ENCODE data around the gene SLC2A11. TPM values are rescaled to one million over a fixed set of nuclear protein-coding genes. Genes with fewer than 3 reads are reported as not detected.
"Not testable (repeated sequence)": the region's sequence is repeated elsewhere in the genome, so short reads cannot be mapped to it uniquely, and the experiment has no call there.

Gene SLC2A11
- total and polyA plus RNA-seq, 3 experiments from 2014 or later, result 5.2 to 9.0 (median 7.1) TPM

DNA sequence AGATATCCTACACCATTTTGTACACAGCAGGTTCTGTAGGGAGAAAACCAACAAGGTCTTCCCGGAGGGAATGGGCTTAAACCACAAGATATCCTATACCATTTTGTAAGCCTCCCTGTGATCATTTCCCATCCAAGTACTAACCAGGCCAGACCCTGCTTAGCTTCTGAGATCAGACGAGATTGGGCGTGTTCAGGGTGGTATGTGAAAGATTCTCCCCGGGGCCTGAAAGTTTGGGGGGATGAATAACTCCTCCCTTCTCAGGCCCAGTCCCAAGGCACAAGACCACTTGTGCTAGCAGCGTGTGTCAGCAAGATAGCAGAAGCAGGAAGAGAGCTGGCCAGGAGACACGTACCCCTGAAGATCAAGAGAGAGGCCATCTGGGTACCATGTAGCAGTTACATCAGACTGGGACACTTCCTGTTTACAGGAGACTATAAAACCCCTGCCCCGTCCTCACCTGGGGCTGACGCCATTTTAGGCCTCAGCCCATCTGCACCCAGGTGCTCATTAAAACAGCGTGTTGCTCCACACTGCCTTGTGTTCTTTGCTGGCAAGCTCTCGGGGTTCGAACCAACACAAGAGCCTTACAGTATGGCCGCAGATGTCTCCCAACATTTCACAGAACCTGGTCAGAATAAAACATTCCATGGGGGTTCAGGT is 53.8 kb downstream of the SLC2A11 start:
- peaks cover 0 to 2% (median 0%) of the 10 kb centered on the region in 3 donors for H3K36me3 Mint-ChIP-seq
- H3K27ac Mint-ChIP-seq, result peak overlapping the region in 2 of 8 donors; percentile 16 to 64
- H3K27ac ChIP-seq (ENCODE audit: low read depth, low read length), result no peak overlapping the region
- ChIA-PET POLR2A (interaction anchor here (0.7 kb wide), 1 partner anchor 193 kb away, joined by 3 read pairs; no protein-coding TSS in a partner anchor), CTCF (interaction anchor here (4.6 kb wide), 1 partner anchor 18 kb away, joined by 21 read pairs; the partner anchor contains the start of gene MIF)
- no peak overlapping the region for H3K4me3 ChIP-seq (ENCODE audit: low read length)
- H3K4me1 Mint-ChIP-seq, result peaks cover 13 to 16% (median 15%) of the 10 kb centered on the region in 3 donors
- DNase-seq, result no peak
- no peaks in the 10 kb centered on the region for H3K9me3 ChIP-seq (ENCODE audit: low read length)
- peak overlapping the region in 2 of 7 donors; percentile 6 to 71 for H3K4me3 Mint-ChIP-seq
- H3K27me3 Mint-ChIP-seq, result peaks cover 0 to 5% of the 10 kb centered on the region in 2 donors
- H3K36me3 ChIP-seq (ENCODE audit: insufficient read depth, low read length), result no peaks in the 10 kb centered on the region
- no peaks in the 10 kb centered on the region for H3K27me3 ChIP-seq (ENCODE audit: insufficient read depth, low read length, poor library complexity, severe bottlenecking)
- no peaks in the 10 kb centered on the region for H3K9me3 Mint-ChIP-seq
- H3K4me1 ChIP-seq (ENCODE audit: insufficient read depth, low read length), result peaks cover 6% of the 10 kb centered on the region

GRCh38 chr22:23912293-23912903 is 54.7 kb downstream of the SLC2A11 start:
- Histone ChIP-seq H3K9me3 (ENCODE audit: low read length) (no peaks in the 10 kb centered on the region), H3K27me3 (ENCODE audit: insufficient read depth, low read length, poor library complexity, severe bottlenecking) (no peaks in the 10 kb centered on the region), H3K27ac (ENCODE audit: low read depth, low read length) (no peak overlapping the region), H3K4me1 (ENCODE audit: insufficient read depth, low read length) (peaks cover 6% of the 10 kb centered on the region), H3K4me3 (ENCODE audit: low read length) (no peak overlapping the region), H3K36me3 (ENCODE audit: insufficient read depth, low read length) (no peaks in the 10 kb centered on the region)
- Mint-ChIP-seq H3K27me3 (peaks cover 0 to 2% of the 10 kb centered on the region in 2 donors), H3K4me3 (peak overlapping the region in 4 of 7 donors; percentile 4 to 66 (median 43)), H3K9me3 (no peaks in the 10 kb centered on the region), H3K27ac (peak overlapping the region in 2 of 8 donors; percentile 2 to 64), H3K36me3 (peaks cover 0 to 2% (median 0%) of the 10 kb centered on the region in 3 donors), H3K4me1 (peaks cover 13 to 16% (median 15%) of the 10 kb centered on the region in 3 donors)
- ChIA-PET POLR2A (interaction anchor here (1.1 to 2.1 kb wide), 2 partner anchors 18 to 98 kb away, joined by 4 to 34 read pairs; partner anchors contain the start of genes CABIN1 and MIF), CTCF (interaction anchor here (2.2 kb wide), 1 partner anchor 18 kb away, joined by 15 read pairs; the partner anchor contains the start of gene MIF)
- DNase-seq, result no peak

DNA sequence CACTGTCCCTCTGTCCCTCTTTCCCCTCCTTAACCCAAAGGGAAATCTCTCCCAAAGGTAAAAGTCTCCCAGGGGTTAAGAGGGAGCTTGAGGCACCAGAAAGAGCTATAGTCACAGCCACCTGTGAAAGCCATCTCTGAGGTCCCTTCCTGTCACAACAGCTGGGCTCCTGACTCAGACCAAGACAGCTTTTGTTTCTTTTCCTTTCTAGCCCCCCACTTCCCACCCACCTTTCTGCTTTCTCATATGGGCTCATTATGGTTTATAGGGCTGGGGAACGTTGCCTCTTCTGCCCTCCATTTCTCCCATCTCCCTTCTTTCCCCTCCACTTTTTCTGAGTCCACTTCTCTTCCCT is 55.6 kb downstream of the SLC2A11 start:
- Histone ChIP-seq H3K36me3 (ENCODE audit: insufficient read depth, low read length) (no peaks in the 10 kb centered on the region), H3K27ac (ENCODE audit: low read depth, low read length) (peak overlapping the region; percentile 75), H3K9me3 (ENCODE audit: low read length) (no peaks in the 10 kb centered on the region), H3K4me3 (ENCODE audit: low read length) (peak overlapping the region; percentile 78), H3K27me3 (ENCODE audit: insufficient read depth, low read length, poor library complexity, severe bottlenecking) (no peaks in the 10 kb centered on the region), H3K4me1 (ENCODE audit: insufficient read depth, low read length) (peaks cover 6% of the 10 kb centered on the region)
- CTCF ChIA-PET, result interaction anchor here (0.9 to 2.2 kb wide), 2 partner anchors 17 to 19 kb away, joined by 3 to 15 read pairs; partner anchors contain the start of gene MIF
- Mint-ChIP-seq H3K9me3 (no peaks in the 10 kb centered on the region), H3K27me3 (peaks cover 0 to 2% of the 10 kb centered on the region in 2 donors), H3K4me1 (peaks cover 13 to 16% (median 15%) of the 10 kb centered on the region in 3 donors), H3K27ac (peak overlapping the region; percentile 82 to 99 (median 95)), H3K4me3 (peak overlapping the region; percentile 84 to 97 (median 94)), H3K36me3 (peaks cover 0 to 6% (median 0%) of the 10 kb centered on the region in 3 donors)
- POLR2A ChIA-PET, result interaction anchor here (0.6 to 2.1 kb wide), 4 partner anchors 19 to 163 kb away, joined by 3 to 34 read pairs (median 5); partner anchors contain the start of genes CABIN1, MIF, SLC2A11 and ZNF70
- no peak for DNase-seq

GRCh38 chr22:23913661-23914353 is 56.1 kb downstream of the SLC2A11 start:
- no peaks in the 10 kb centered on the region for H3K36me3 ChIP-seq (ENCODE audit: insufficient read depth, low read length)
- peaks cover 6% of the 10 kb centered on the region for H3K4me1 ChIP-seq (ENCODE audit: insufficient read depth, low read length)
- H3K9me3 ChIP-seq (ENCODE audit: low read length), result no peaks in the 10 kb centered on the region
- peak overlapping the region; percentile 82 to 99 (median 95) for H3K27ac Mint-ChIP-seq
- H3K4me3 ChIP-seq (ENCODE audit: low read length), result peak overlapping the region; percentile 78
- CTCF ChIA-PET, result interaction anchor here (0.9 to 2.2 kb wide), 2 partner anchors 18 to 20 kb away, joined by 3 to 15 read pairs; partner anchors contain the start of gene MIF
- POLR2A ChIA-PET, result interaction anchor here (0.6 to 2.1 kb wide), 5 partner anchors 20 to 163 kb away, joined by 3 to 34 read pairs (median 4); partner anchors contain the start of genes CABIN1, MIF, SLC2A11 and ZNF70
- peak overlapping the region; percentile 84 to 97 (median 94) for H3K4me3 Mint-ChIP-seq
- H3K9me3 Mint-ChIP-seq, result no peaks in the 10 kb centered on the region
- H3K27ac ChIP-seq (ENCODE audit: low read depth, low read length), result peak overlapping the region; percentile 75
- H3K36me3 Mint-ChIP-seq, result peaks cover 0 to 8% (median 0%) of the 10 kb centered on the region in 3 donors
- peak; percentile 97 to 99 (median 98) for DNase-seq
- H3K27me3 ChIP-seq (ENCODE audit: insufficient read depth, low read length, poor library complexity, severe bottlenecking), result no peaks in the 10 kb centered on the region
- peaks cover 13 to 16% (median 15%) of the 10 kb centered on the region in 3 donors for H3K4me1 Mint-ChIP-seq
- H3K27me3 Mint-ChIP-seq, result peaks cover 0 to 2% of the 10 kb centered on the region in 2 donors

GRCh38 chr22:23915290-23915689 is 57.6 kb downstream of the SLC2A11 start:
- Histone ChIP-seq H3K27me3 (ENCODE audit: insufficient read depth, low read length, poor library complexity, severe bottlenecking) (no peaks in the 10 kb centered on the region), H3K4me1 (ENCODE audit: insufficient read depth, low read length) (peaks cover 6% of the 10 kb centered on the region), H3K9me3 (ENCODE audit: low read length) (no peaks in the 10 kb centered on the region), H3K27ac (ENCODE audit: low read depth, low read length) (no peak overlapping the region), H3K4me3 (ENCODE audit: low read length) (no peak overlapping the region), H3K36me3 (ENCODE audit: insufficient read depth, low read length) (no peaks in the 10 kb centered on the region)
- Mint-ChIP-seq H3K9me3 (no peaks in the 10 kb centered on the region), H3K4me1 (peaks cover 13 to 16% (median 15%) of the 10 kb centered on the region in 3 donors), H3K27me3 (peaks cover 0 to 2% of the 10 kb centered on the region in 2 donors), H3K36me3 (peaks cover 0 to 13% (median 0%) of the 10 kb centered on the region in 3 donors), H3K4me3 (peak overlapping the region in 1 of 7 donors; percentile 46), H3K27ac (peak overlapping the region in 2 of 8 donors; percentile 75 to 82)
- POLR2A ChIA-PET, result no interaction called here
- DNase-seq, result no peak
- CTCF ChIA-PET, result no interaction called here

DNA sequence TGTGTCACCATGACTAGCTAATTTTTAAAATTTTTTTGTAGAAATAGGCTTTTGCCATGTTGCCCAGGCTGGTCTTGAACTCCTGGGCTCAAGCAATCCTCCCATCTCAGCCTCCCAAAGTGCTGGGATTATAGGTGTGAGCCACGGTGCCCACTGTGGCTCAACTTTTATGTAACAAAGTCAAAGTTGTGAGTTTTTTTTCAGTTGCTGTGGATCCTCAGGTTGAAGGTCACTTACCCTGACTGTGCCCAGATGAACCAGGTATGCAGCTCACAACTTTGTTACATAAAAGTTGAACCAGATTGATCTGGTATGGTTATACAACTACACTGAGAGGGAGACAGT is 62.6 kb downstream of the SLC2A11 start:
- H3K27ac ChIP-seq (ENCODE audit: low read depth, low read length); H3K4me3 Mint-ChIP-seq; H3K9me3 ChIP-seq (ENCODE audit: low read length); CTCF ChIA-PET; H3K36me3 ChIP-seq (ENCODE audit: insufficient read depth, low read length); H3K4me1 ChIP-seq (ENCODE audit: insufficient read depth, low read length); H3K4me3 ChIP-seq (ENCODE audit: low read length); H3K4me1 Mint-ChIP-seq; DNase-seq; H3K27me3 Mint-ChIP-seq; POLR2A ChIA-PET; H3K27ac Mint-ChIP-seq; H3K27me3 ChIP-seq (ENCODE audit: insufficient read depth, low read length, poor library complexity, severe bottlenecking): not testable (repeated sequence)
- Mint-ChIP-seq H3K9me3 (peaks cover 0 to 16% (median 7%) of the 10 kb centered on the region in 5 donors), H3K36me3 (peaks cover 5 to 50% (median 15%) of the 10 kb centered on the region in 3 donors)

- H3K27ac Mint-ChIP-seq, result peak overlapping the region in 3 of 8 donors; percentile 32 to 80 (median 58)
- H3K36me3 ChIP-seq (ENCODE audit: insufficient read depth, low read length); CTCF ChIA-PET; H3K4me3 ChIP-seq (ENCODE audit: low read length); H3K4me3 Mint-ChIP-seq; H3K4me1 ChIP-seq (ENCODE audit: insufficient read depth, low read length); H3K4me1 Mint-ChIP-seq; H3K27me3 Mint-ChIP-seq; H3K27ac ChIP-seq (ENCODE audit: low read depth, low read length); H3K27me3 ChIP-seq (ENCODE audit: insufficient read depth, low read length, poor library complexity, severe bottlenecking); POLR2A ChIA-PET; DNase-seq; H3K9me3 ChIP-seq (ENCODE audit: low read length): not testable (repeated sequence)
- H3K9me3 Mint-ChIP-seq, result peaks cover 0 to 24% (median 8%) of the 10 kb centered on the region in 5 donors
- peaks cover 7 to 60% (median 18%) of the 10 kb centered on the region in 3 donors for H3K36me3 Mint-ChIP-seq
Measured at GRCh38 chr22:23921586-23922201, 64.0 kb downstream of the SLC2A11 start.

All from CD8-positive, alpha-beta memory T cell (primary cell).